ENCODE results near the gene RASGRF1. TPM values are rescaled to one million over a fixed set of nuclear protein-coding genes. Genes with fewer than 3 reads are reported as not detected.
A peak's percentile ranks its signal among the peaks of the same experiment; 100 is the strongest.

The RASGRF1 gene
- total RNA-seq, 6 experiments from 2014 or later, result 0.29 TPM; not detected in 5

GRCh38 chr15:78947506-78947905 is 143.1 kb downstream of the RASGRF1 start:
- no peak for DNase-seq

GRCh38 chr15:78946493-78946892 is 144.1 kb downstream of the RASGRF1 start:
- H3K27ac ChIP-seq, result no peak overlapping the region
- no peaks in the 10 kb centered on the region for H3K36me3 ChIP-seq
- TF ChIP-seq CTCF (IDR thresholded peaks at IDR 0.05), result no peak
- no peak for TF ChIP-seq POLR2A (IDR thresholded peaks at IDR 0.05)
- peaks cover 0 to 41% (median 14%) of the 10 kb centered on the region in 4 donors for H3K4me1 ChIP-seq
- no peaks in the 10 kb centered on the region for H3K27me3 ChIP-seq
- WGBS (ENCODE audit: insufficient coverage, low coverage, low lambda C conversion rate, missing lambda C conversion rate), result 100% methylated on average over 4 of the region's 5 CpGs
- H3K9me3 ChIP-seq, result no peaks in the 10 kb centered on the region
- no peak for DNase-seq
- intact Hi-C loops (cut with DNase I), result no loop called here
- no peak for ATAC-seq
- no peak overlapping the region for H3K4me3 ChIP-seq

More at GRCh38 chr15:78947506-78947905, 143.1 kb downstream of the RASGRF1 start:
- intact Hi-C loops (cut with DNase I), result no loop called here
- no peaks in the 10 kb centered on the region for H3K27me3 ChIP-seq
- H3K4me1 ChIP-seq, result peaks cover 0 to 51% (median 19%) of the 10 kb centered on the region in 4 donors
- H3K9me3 ChIP-seq, result no peaks in the 10 kb centered on the region
- no peak for TF ChIP-seq CTCF (IDR thresholded peaks at IDR 0.05)
- TF ChIP-seq POLR2A (IDR thresholded peaks at IDR 0.05), result no peak
- ATAC-seq, result no peak
- no peaks in the 10 kb centered on the region for H3K36me3 ChIP-seq
- 70% methylated on average over 3 of the region's 5 CpGs for WGBS (ENCODE audit: insufficient coverage, low coverage, low lambda C conversion rate, missing lambda C conversion rate)
- no peak overlapping the region for H3K4me3 ChIP-seq
- H3K27ac ChIP-seq, result no peak overlapping the region

- intact Hi-C loops (cut with DNase I), result no loop called here
- H3K4me1 ChIP-seq, result peaks cover 0 to 26% (median 7%) of the 10 kb centered on the region in 4 donors
- WGBS (ENCODE audit: insufficient coverage, low coverage, low lambda C conversion rate, missing lambda C conversion rate), result 3% methylated on average over 14 of the region's 71 CpGs
- H3K27ac ChIP-seq, result peak within 1 kb of the TSS; percentile 84 to 94 (median 89)
- no peak for TF ChIP-seq CTCF (IDR thresholded peaks at IDR 0.05)
- TF ChIP-seq POLR2A (IDR thresholded peaks at IDR 0.05), result peak; percentile 57
- no peaks in the 10 kb centered on the region for H3K9me3 ChIP-seq
- ATAC-seq, result peak; percentile 93 to 97 (median 94)
- peak; percentile 95 to 96 (median 96) for DNase-seq
- no peaks in the 10 kb centered on the region for H3K36me3 ChIP-seq
- peak within 1 kb of the TSS; percentile 58 to 75 (median 65) for H3K4me3 ChIP-seq
- no peaks in the 10 kb centered on the region for H3K27me3 ChIP-seq
These were observed 145.7 kb downstream of the RASGRF1 start, which contains the start of gene CTSH for GRCh38 chr15:78944669-78945407. Gene CTSH (minus strand): TSS chr15:78945046. CDS start chr15:78944981, 65 bp downstream.

- peaks cover 0 to 20% (median 4%) of the 10 kb centered on the region in 4 donors for H3K4me1 ChIP-seq
- ATAC-seq (peak; percentile 39 to 58 (median 52)), DNase-seq (peak in 1 of 3 donors; percentile 61)
- H3K27me3 ChIP-seq, result no peaks in the 10 kb centered on the region
- peak overlapping the region; percentile 84 to 94 (median 89) for H3K27ac ChIP-seq
- no peak for TF ChIP-seq CTCF (IDR thresholded peaks at IDR 0.05)
- TF ChIP-seq POLR2A (IDR thresholded peaks at IDR 0.05), result no peak
- H3K4me3 ChIP-seq, result peak overlapping the region; percentile 58 to 75 (median 65)
- no peaks in the 10 kb centered on the region for H3K9me3 ChIP-seq
- intact Hi-C loops (cut with DNase I), result no loop called here
- 19% methylated on average over 4 of the region's 12 CpGs for WGBS (ENCODE audit: insufficient coverage, low coverage, low lambda C conversion rate, missing lambda C conversion rate)
- no peaks in the 10 kb centered on the region for H3K36me3 ChIP-seq
These were observed 146.4 kb downstream of the RASGRF1 start for GRCh38 chr15:78944202-78944625.
